OCI-LY7 (cell line): Measurements from ENCODE around the gene SEC14L1. TPM values are rescaled to one million over a fixed set of nuclear protein-coding genes. Genes with fewer than 3 reads are reported as not detected.

Experiments
- BruUV-seq: library from RNA; stranded (reverse); fragments of 400-500 nt; replicated peaks from 2 replicates; lab custom pipeline; 2021; lab: Mats Ljungman, UMichigan
- CTCF ChIA-PET: fragments of 300-600 bp; sonication (Branson Sonifier 250); formaldehyde crosslinking; loops from one replicate; lab custom pipeline; 2022; ENCODE audit warnings: antibody characterized with exemption; ENCODE audit not compliant: unreplicated experiment; lab: Charles Lee
- POLR2A ChIA-PET: fragments of 300-600 bp; sonication (Branson Sonifier 250); formaldehyde crosslinking; loops from one replicate; lab custom pipeline; 2022; ENCODE audit warnings: antibody characterized with exemption; lab: Charles Lee
- DNase-seq: peaks from one replicate; pipeline ENCODE4 v3.0.0-alpha.2; 2015; ENCODE audit warnings: low spot score
- H2AFZ ChIP-seq: fragments of 200-600 bp; sonication (generic), shearing (Covaris generic); 2 replicates; pipeline ENCODE4 v1.6.1; 2014; ENCODE audit warnings: mild to moderate bottlenecking, antibody characterized with exemption, low read length, moderate library complexity
- H3K27ac ChIP-seq: fragments of 200-600 bp; sonication (generic); 2 replicates; pipeline ENCODE4 v1.5.1; 2014; ENCODE audit warnings: mixed run types, low read depth, mild to moderate bottlenecking, moderate library complexity, low read length, inconsistent platforms; ENCODE audit not compliant: poor library complexity, severe bottlenecking
- H3K36me3 ChIP-seq: fragments of 200-600 bp; sonication (generic); 2 replicates; pipeline ENCODE4 v1.6.1; 2014; ENCODE audit warnings: mild to moderate bottlenecking, antibody characterized with exemption, low read length, moderate library complexity, mixed read lengths; ENCODE audit not compliant: insufficient read depth
- H3K4me1 ChIP-seq: fragments of 200-600 bp; sonication (generic); 2 replicates; pipeline ENCODE4 v1.5.1; 2014; ENCODE audit warnings: mild to moderate bottlenecking, low read length; ENCODE audit not compliant: insufficient read depth, poor library complexity, severe bottlenecking
- H3K4me2 ChIP-seq: fragments of 200-600 bp; sonication (generic); 2 replicates; pipeline ENCODE4 v1.6.1; 2014; ENCODE audit warnings: mild to moderate bottlenecking, low read length
- H3K4me3 ChIP-seq: fragments of 200-600 bp; sonication (generic); 2 replicates; pipeline ENCODE4 v1.5.1; 2014; ENCODE audit warnings: mild to moderate bottlenecking, low read depth, low read length; ENCODE audit not compliant: poor library complexity, severe bottlenecking
- H3K79me2 ChIP-seq: fragments of 200-600 bp; sonication (generic); 2 replicates; pipeline ENCODE4 v1.6.1; 2016; ENCODE audit warnings: low read depth, mild to moderate bottlenecking, low read length, moderate library complexity, mixed read lengths; ENCODE audit not compliant: insufficient read depth
- H3K9me2 ChIP-seq: fragments of 200-600 bp; sonication (generic); 2 replicates; pipeline ENCODE4 v1.6.1; 2016; ENCODE audit warnings: mild to moderate bottlenecking, low read length, mixed read lengths; ENCODE audit not compliant: insufficient read depth
- H3K9me3 ChIP-seq: fragments of 200-600 bp; sonication (generic); 2 replicates; pipeline ENCODE4 v1.6.1; 2014; ENCODE audit warnings: mild to moderate bottlenecking, mixed run types, low read length, mixed read lengths
- H4K20me1 ChIP-seq: fragments of 200-600 bp; sonication (generic); 2 replicates; pipeline ENCODE4 v1.6.1; 2014; ENCODE audit warnings: mild to moderate bottlenecking, antibody characterized with exemption, low read length, moderate library complexity, mixed read lengths; ENCODE audit not compliant: insufficient read depth
- CTCF ChIP-seq: fragments of 200-600 bp; sonication (generic); conservative IDR thresholded peaks from 2 replicates; pipeline ENCODE4 v1.5.1; 2014; ENCODE audit warnings: mild to moderate bottlenecking, antibody characterized with exemption, low read length, moderate library complexity, mixed read lengths
- EZH2phosphoT487 ChIP-seq: fragments of 200-600 bp; sonication (generic); IDR thresholded peaks from 2 replicates; pipeline ENCODE4 v1.6.1; 2018; ENCODE audit warnings: low read depth, borderline replicate concordance, mild to moderate bottlenecking, mixed run types, antibody characterized with exemption, low read length, moderate library complexity, mixed read lengths
- intact Hi-C: fragments of 100-400 bp; cut with micrococcal nuclease; formaldehyde crosslinking; loops from one replicate; pipeline ENCODE4 v1.10.0; 2022; ENCODE audit not compliant: unreplicated experiment
- total RNA-seq, 2 experiments: library from RNA; depleted of rRNA in 1 of 2; stranded (reverse); fragments of >200 nt in 1 of 2; shearing (Covaris generic) in 1 of 2; gene quantifications; 2 replicates each; pipeline ENCODE4 v1.2.3, GENCODE V29; 2014 to 2022

Gene SEC14L1
- total RNA-seq, 2 experiments from 2014 or later: 137 to 227 TPM

DNA sequence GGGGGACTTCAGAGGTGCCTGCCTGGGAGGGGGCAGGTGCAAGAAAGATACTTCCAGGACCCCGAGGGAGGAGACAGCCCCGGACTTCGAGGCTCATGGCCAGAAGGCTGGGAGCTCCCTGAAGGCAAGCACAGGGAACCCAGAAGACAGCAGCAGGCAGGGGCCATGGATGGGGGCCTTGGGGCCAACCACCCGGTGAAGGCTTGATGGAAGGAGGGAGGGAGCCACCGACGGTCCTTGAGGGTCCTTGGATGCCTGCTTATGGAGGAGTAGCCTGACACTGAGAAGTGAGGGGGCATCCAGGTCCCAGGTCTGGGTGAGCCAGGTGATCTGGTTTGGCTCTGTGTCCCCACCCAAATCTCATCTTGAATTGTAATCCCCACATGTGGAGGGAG is 89.7 kb downstream of the SEC14L1 start:
- CTCF ChIA-PET: no interaction called here
- Histone ChIP-seq H3K4me2 (no peak overlapping the region), H3K79me2 (no peaks in the 10 kb centered on the region), H3K36me3 (no peaks in the 10 kb centered on the region), H3K27ac (no peak overlapping the region), H3K9me3 (peaks cover 4% of the 10 kb centered on the region; the same call in 1 of the 2 replicates), H3K9me2 (no peaks in the 10 kb centered on the region), H2AFZ (no peak overlapping the region), H3K4me1 (peaks cover 14% of the 10 kb centered on the region), H3K4me3 (no peak overlapping the region), H4K20me1 (no peaks in the 10 kb centered on the region)
- POLR2A ChIA-PET: no interaction called here
- intact Hi-C loops: no loop called here
- TF ChIP-seq CTCF (no peak), EZH2phosphoT487 (no peak)
- no TSS peak for BruUV-seq
- DNase-seq: no peak

GRCh38 chr17:77231076-77231871 is 90.5 kb downstream of the SEC14L1 start:
- ChIA-PET CTCF (no interaction called here), POLR2A (no interaction called here)
- Histone ChIP-seq H2AFZ (no peak overlapping the region), H3K4me2 (no peak overlapping the region), H3K9me3 (no peaks in the 10 kb centered on the region), H3K79me2 (no peaks in the 10 kb centered on the region), H3K4me3 (no peak overlapping the region), H3K27ac (no peak overlapping the region), H3K9me2 (no peaks in the 10 kb centered on the region), H3K36me3 (no peaks in the 10 kb centered on the region), H4K20me1 (no peaks in the 10 kb centered on the region), H3K4me1 (peaks cover 18% of the 10 kb centered on the region)
- intact Hi-C loops: no loop called here
- no TSS peak for BruUV-seq
- DNase-seq: no peak
- no peak for TF ChIP-seq CTCF
- no peak for TF ChIP-seq EZH2phosphoT487

DNA sequence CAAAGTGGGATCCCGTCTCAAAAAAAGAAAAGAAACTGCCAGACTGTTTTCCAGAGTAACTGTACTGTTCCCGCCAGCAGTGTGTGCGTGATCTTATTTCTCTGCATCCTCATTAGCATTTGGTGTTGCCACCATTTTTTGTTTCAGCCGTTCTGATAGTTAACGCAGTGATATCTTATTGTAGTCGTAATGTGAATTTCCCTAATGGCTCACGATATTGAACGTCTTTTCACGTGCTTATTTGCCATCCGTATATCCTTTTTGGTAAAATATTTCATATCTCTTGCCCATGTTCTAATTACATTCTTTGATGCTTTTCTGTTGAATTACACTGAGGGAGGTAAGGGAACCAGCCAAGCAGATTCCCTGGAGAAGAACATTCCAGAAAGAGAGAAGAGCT is 92.4 kb downstream of the SEC14L1 start:
- TF ChIP-seq CTCF: no peak
- TF ChIP-seq EZH2phosphoT487: no peak
- ChIA-PET CTCF (no interaction called here), POLR2A (interaction anchor here (0.6 kb wide), 1 partner anchor 130 kb away, joined by 3 read pairs; no protein-coding TSS in a partner anchor)
- no peak for DNase-seq
- Histone ChIP-seq H3K36me3 (no peaks in the 10 kb centered on the region), H3K4me1 (peaks cover 18% of the 10 kb centered on the region), H3K4me3 (no peak overlapping the region), H3K9me2 (no peaks in the 10 kb centered on the region), H3K79me2 (no peaks in the 10 kb centered on the region), H2AFZ (no peak overlapping the region), H3K4me2 (no peak overlapping the region), H3K9me3 (no peaks in the 10 kb centered on the region), H3K27ac (no peak overlapping the region), H4K20me1 (no peaks in the 10 kb centered on the region)
- no TSS peak for BruUV-seq
- intact Hi-C loops: no loop called here
